Bronchial epithelial cell (primary cell): ENCODE measurements around the gene LRGUK. TPM values are rescaled to one million over a fixed set of nuclear protein-coding genes. Genes with fewer than 3 reads are reported as not detected.

Experiments
- DNase-seq: peaks from one replicate; pipeline ENCODE4 v3.0.0-alpha.2; 2010; ENCODE audit warnings: low read depth
- FAIRE-seq: peaks from 2 replicates; lab custom pipeline; 2011; peaks lifted over from hg19 to GRCh38; lab: Jason Lieb, UNC
- H3K27me3 ChIP-seq: 2 replicates; pipeline ENCODE4 v1.5.1; 2011; ENCODE audit warnings: low read length; ENCODE audit not compliant: control insufficient read depth, insufficient read depth
- H3K36me3 ChIP-seq: 2 replicates; pipeline ENCODE4 v1.5.1; 2011; ENCODE audit warnings: low read length; ENCODE audit not compliant: control insufficient read depth, insufficient read depth
- H3K4me3 ChIP-seq: 2 replicates; pipeline ENCODE4 v1.5.1; 2011; ENCODE audit warnings: mild to moderate bottlenecking, low read depth, low read length, control low read depth
- CTCF ChIP-seq: IDR thresholded peaks from 2 replicates; pipeline ENCODE4 v1.5.1; 2011; ENCODE audit warnings: mild to moderate bottlenecking, moderate library complexity, low read length, control low read depth, inconsistent platforms; ENCODE audit not compliant: insufficient read depth, severe bottlenecking
- total RNA-seq: library from RNA; depleted of rRNA; stranded (reverse); fragments of >200 nt; gene quantifications from 2 replicates; pipeline ENCODE4 v1.2.1, GENCODE V29; 2014

LRGUK gene
- total RNA-seq, 1 donor from 2014 or later = under 0.01 TPM

DNA sequence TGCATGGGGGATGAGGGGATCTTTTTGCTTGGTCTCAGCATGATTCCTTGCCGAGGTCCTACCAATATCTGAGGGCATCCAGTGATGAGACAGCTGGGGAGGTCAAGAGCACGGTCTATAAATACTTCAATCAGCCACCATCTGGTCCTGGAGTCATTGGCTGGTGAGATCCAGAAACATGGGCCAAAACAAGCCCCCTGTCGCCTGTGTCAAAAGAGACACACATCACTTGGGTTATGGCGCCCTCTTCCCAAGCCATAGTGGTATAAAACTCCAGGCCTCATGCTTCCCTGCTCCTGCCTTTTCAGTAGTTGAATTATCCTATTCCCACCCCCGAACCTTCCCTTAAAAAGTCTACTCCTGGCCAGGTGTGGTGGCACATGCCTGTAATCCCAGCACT lies 128.7 kb downstream of the LRGUK start:
- no peak for DNase-seq
- H3K4me3 ChIP-seq = no peak overlapping the region
- TF ChIP-seq CTCF = no peak
- H3K27me3 ChIP-seq = no peaks in the 10 kb centered on the region
- FAIRE-seq = no peak
- H3K36me3 ChIP-seq = no peaks in the 10 kb centered on the region

- Histone ChIP-seq H3K27me3 (peaks cover 2% of the 10 kb centered on the region), H3K36me3 (no peaks in the 10 kb centered on the region), H3K4me3 (no peak overlapping the region)
- FAIRE-seq (no peak), DNase-seq (no peak)
- no peak for TF ChIP-seq CTCF
These were observed 135.2 kb downstream of the LRGUK start for GRCh38 chr7:134262322-134262721.

GRCh38 chr7:134276951-134277350 lies 149.8 kb downstream of the LRGUK start:
- FAIRE-seq = no peak
- Histone ChIP-seq H3K4me3 (no peak overlapping the region), H3K36me3 (no peaks in the 10 kb centered on the region), H3K27me3 (peaks cover 6% of the 10 kb centered on the region)
- TF ChIP-seq CTCF = no peak
- no peak for DNase-seq

GRCh38 chr7:134278502-134279153 lies 151.5 kb downstream of the LRGUK start:
- H3K4me3 ChIP-seq = no peak overlapping the region
- H3K27me3 ChIP-seq = peaks cover 4% of the 10 kb centered on the region
- FAIRE-seq = no peak
- H3K36me3 ChIP-seq = no peaks in the 10 kb centered on the region
- TF ChIP-seq CTCF = no peak
- no peak for DNase-seq

DNA sequence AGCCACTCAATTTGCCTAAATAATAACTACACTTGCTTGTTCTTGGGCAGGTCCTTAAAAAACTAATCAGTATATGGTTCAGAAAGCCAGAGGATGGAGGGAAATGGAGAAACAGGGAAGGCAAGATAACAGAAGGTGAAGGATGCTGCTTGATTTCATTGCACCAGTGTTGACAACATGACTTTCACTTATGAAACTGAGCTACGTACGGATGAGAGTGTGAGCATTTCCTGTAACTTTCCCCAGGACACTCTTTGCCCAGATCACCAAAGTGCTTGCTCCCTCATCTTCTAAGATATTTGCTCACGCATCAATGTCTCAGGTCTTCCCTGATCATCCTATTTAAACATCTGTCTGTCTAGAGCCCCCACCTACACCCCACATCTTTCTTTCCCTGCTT lies 152.2 kb downstream of the LRGUK start:
- no peak for FAIRE-seq

More for the DNA sequence above, 152.2 kb downstream of the LRGUK start:
- no peak for DNase-seq
- no peak overlapping the region for H3K4me3 ChIP-seq
- no peaks in the 10 kb centered on the region for H3K36me3 ChIP-seq
- peaks cover 4% of the 10 kb centered on the region for H3K27me3 ChIP-seq
- no peak for TF ChIP-seq CTCF
